GM12878 (cell line): ENCODE measurements around the gene SMCO4. TPM values are rescaled to one million over a fixed set of nuclear protein-coding genes. Genes with fewer than 3 reads are reported as not detected.

ENCODE experiments used
- IKZF1 ChIP-seq: fragments of 450-650 bp; conservative IDR thresholded peaks from 2 replicates; pipeline ENCODE4 v1.6.1; 2017; ENCODE audit warnings: antibody characterized with exemption, mild to moderate bottlenecking
- MYC ChIP-seq: IDR thresholded peaks from 2 replicates; pipeline ENCODE4 v1.6.1; 2011; ENCODE audit warnings: mild to moderate bottlenecking, low read length, moderate library complexity, inconsistent platforms; ENCODE audit not compliant: insufficient read depth, insufficient replicate concordance, insufficient read length, severe bottlenecking
- NFXL1 ChIP-seq: fragments of 450-650 bp; IDR thresholded peaks from 2 replicates; pipeline ENCODE4 v1.6.1; 2017; ENCODE audit warnings: antibody characterized with exemption, mild to moderate bottlenecking, borderline replicate concordance
- RELB ChIP-seq: fragments of 450-650 bp; IDR thresholded peaks from 2 replicates; pipeline ENCODE4 v1.6.1; 2017; ENCODE audit warnings: low read depth, mild to moderate bottlenecking, moderate library complexity
- RUNX3 ChIP-seq: IDR thresholded peaks from 2 replicates; pipeline ENCODE4 v1.6.1; 2012; ENCODE audit warnings: low read length, inconsistent platforms
- SREBF1 ChIP-seq: IDR thresholded peaks from 2 replicates; pipeline ENCODE4 v1.6.1; 2012; ENCODE audit warnings: mild to moderate bottlenecking, low read length
- ZZZ3 ChIP-seq: IDR thresholded peaks from 2 replicates; pipeline ENCODE4 v1.6.1; 2011; ENCODE audit warnings: low read depth; ENCODE audit not compliant: control insufficient read depth, insufficient read length
- polyA plus RNA-seq, 11 experiments: library from polyadenylated mRNA; depleted of rRNA in 4 of 11; unstranded in 6 of 11; stranded (reverse) in 5 of 11; fragments of >200 nt; fragmentation: Nextera tagmentation in 4 of 11; fragmentation: Illumina TruSeq in 1 of 11; extraction: Ambion mirVana in 4 of 11; extraction: Trizol in 1 of 11; gene quantifications; 1 replicate in 1 of 11; 2 replicates in 10 of 11; pipeline versions ENCODE4 v1.2.1 to v1.2.3, GENCODE V29; 2011 to 2016; ENCODE audit warnings: inconsistent platforms in 2 of 11, missing spikeins in 2 of 11, low read depth in 1 of 11
- total RNA-seq, 4 experiments: library from RNA; depleted of rRNA in 3 of 4; stranded (reverse); fragments of >200 nt in 3 of 4; fragmentation: Illumina TruSeq in 1 of 4; extraction: Trizol in 1 of 4; gene quantifications; 2 replicates each; pipeline versions ENCODE4 v1.2.1 to v1.2.3, GENCODE V29; 2013 to 2021
- TF ChIP-seq, protein P1 (sequence below): IDR thresholded peaks from 2 replicates; pipeline ENCODE4 v1.6.1; 2012; ENCODE audit warnings: low read depth, low read length, improper control_type of control experiment

The SMCO4 gene
- total and polyA plus RNA-seq, 10 of the 15 experiments (the other 5 are each of a cell fraction or from before 2014, with no cell fraction given), result 3.6 to 59.9 (median 27.9) TPM

- TF ChIP-seq RELB, result 0 out of 2 replicates have a peak, but pooled peaks have one; percentile 30
- no peak for TF ChIP-seq ZZZ3
- TF ChIP-seq, protein P1, sequence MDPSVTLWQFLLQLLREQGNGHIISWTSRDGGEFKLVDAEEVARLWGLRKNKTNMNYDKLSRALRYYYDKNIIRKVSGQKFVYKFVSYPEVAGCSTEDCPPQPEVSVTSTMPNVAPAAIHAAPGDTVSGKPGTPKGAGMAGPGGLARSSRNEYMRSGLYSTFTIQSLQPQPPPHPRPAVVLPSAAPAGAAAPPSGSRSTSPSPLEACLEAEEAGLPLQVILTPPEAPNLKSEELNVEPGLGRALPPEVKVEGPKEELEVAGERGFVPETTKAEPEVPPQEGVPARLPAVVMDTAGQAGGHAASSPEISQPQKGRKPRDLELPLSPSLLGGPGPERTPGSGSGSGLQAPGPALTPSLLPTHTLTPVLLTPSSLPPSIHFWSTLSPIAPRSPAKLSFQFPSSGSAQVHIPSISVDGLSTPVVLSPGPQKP, result no peak
- no peak for TF ChIP-seq MYC
- peak; percentile 76 for TF ChIP-seq RUNX3
- no peak for TF ChIP-seq NFXL1
- peak; percentile 89 for TF ChIP-seq IKZF1
- TF ChIP-seq SREBF1, result no peak
These were observed at the start of gene SMCO4 (continued) for GRCh38 chr11:93543292-93543977.
